HepG2 (cell line): Measurements from ENCODE around the gene SYTL3.
"Not testable (repeated sequence)": the region's sequence is repeated elsewhere in the genome, so short reads cannot be mapped to it uniquely, and the experiment has no call there.

Experiments used
- ARID2 ChIP-seq: sonication (generic); formaldehyde crosslinking; IDR thresholded peaks from 2 replicates; pipeline ENCODE4 v1.8.1; 2022; ENCODE audit warnings: mild to moderate bottlenecking, missing genetic modification reagents, borderline replicate concordance
- BHLHE40 ChIP-seq: IDR thresholded peaks from 2 replicates; pipeline ENCODE4 v1.6.1; 2011; ENCODE audit warnings: low read length, improper control_type of control experiment
- CTCF ChIP-seq: sonication (generic); formaldehyde crosslinking; IDR thresholded peaks from 2 replicates; pipeline ENCODE4 v1.5.0; 2020; ENCODE audit warnings: mild to moderate bottlenecking, missing genetic modification reagents, moderate library complexity
- EZH2 ChIP-seq: conservative IDR thresholded peaks from 2 replicates; pipeline ENCODE4 v1.6.1; 2012; ENCODE audit warnings: mild to moderate bottlenecking, low read depth, low read length, moderate library complexity
- KDM4B ChIP-seq: sonication (generic); formaldehyde crosslinking; IDR thresholded peaks from 2 replicates; pipeline ENCODE4 v1.4.0; 2020; ENCODE audit warnings: missing genetic modification reagents
- TGIF2 ChIP-seq: IDR thresholded peaks from 2 replicates; pipeline ENCODE4 v1.6.1; 2016; ENCODE audit warnings: control low read depth, missing compliant biosample characterization
- ZNF274 ChIP-seq: sonication (generic); formaldehyde crosslinking; IDR thresholded peaks from 2 replicates; pipeline ENCODE4 v1.5.1; 2020; ENCODE audit warnings: mild to moderate bottlenecking, missing genetic modification reagents
- ZNF891 ChIP-seq: sonication (generic); formaldehyde crosslinking; IDR thresholded peaks from 2 replicates; pipeline ENCODE4 v1.5.0; 2020; ENCODE audit warnings: mild to moderate bottlenecking, missing genetic modification reagents
- ZSCAN29 ChIP-seq: sonication (generic); formaldehyde crosslinking; conservative IDR thresholded peaks from 2 replicates; pipeline ENCODE4 v1.4.0; 2020; ENCODE audit warnings: mild to moderate bottlenecking, missing genetic modification reagents
- TF ChIP-seq, protein P1 (sequence below), 2 experiments: IDR thresholded peaks; 2 replicates each; pipeline ENCODE4 v1.6.1; 2011 to 2012; ENCODE audit warnings: low read length in 2 of 2, borderline replicate concordance in 1 of 2, low read depth in 1 of 2, mild to moderate bottlenecking in 1 of 2, moderate library complexity in 1 of 2

DNA sequence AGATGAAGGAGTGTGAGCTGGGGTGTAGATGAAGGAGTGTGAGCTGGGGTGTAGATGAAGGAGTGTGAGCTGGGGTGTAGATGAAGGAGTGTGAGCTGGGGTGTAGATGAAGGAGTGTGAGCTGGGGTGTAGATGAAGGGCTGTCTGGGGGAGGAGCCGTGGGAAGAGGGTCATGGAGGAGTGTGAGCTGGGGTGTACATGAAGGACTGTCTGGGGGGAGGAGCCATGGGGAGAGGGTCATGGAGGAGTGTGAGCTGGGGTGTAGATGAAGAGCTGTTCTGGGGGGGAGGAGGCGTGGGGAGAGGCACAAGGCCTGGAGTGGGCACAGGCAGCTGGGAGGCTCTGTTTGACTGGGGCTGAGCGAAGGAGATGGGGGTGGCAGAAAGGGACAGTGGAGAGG is 51.4 kb downstream of the SYTL3 start:
- TF ChIP-seq, protein P1, sequence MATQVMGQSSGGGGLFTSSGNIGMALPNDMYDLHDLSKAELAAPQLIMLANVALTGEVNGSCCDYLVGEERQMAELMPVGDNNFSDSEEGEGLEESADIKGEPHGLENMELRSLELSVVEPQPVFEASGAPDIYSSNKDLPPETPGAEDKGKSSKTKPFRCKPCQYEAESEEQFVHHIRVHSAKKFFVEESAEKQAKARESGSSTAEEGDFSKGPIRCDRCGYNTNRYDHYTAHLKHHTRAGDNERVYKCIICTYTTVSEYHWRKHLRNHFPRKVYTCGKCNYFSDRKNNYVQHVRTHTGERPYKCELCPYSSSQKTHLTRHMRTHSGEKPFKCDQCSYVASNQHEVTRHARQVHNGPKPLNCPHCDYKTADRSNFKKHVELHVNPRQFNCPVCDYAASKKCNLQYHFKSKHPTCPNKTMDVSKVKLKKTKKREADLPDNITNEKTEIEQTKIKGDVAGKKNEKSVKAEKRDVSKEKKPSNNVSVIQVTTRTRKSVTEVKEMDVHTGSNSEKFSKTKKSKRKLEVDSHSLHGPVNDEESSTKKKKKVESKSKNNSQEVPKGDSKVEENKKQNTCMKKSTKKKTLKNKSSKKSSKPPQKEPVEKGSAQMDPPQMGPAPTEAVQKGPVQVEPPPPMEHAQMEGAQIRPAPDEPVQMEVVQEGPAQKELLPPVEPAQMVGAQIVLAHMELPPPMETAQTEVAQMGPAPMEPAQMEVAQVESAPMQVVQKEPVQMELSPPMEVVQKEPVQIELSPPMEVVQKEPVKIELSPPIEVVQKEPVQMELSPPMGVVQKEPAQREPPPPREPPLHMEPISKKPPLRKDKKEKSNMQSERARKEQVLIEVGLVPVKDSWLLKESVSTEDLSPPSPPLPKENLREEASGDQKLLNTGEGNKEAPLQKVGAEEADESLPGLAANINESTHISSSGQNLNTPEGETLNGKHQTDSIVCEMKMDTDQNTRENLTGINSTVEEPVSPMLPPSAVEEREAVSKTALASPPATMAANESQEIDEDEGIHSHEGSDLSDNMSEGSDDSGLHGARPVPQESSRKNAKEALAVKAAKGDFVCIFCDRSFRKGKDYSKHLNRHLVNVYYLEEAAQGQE (IDR thresholded peaks at IDR 0.05; ENCODE audit: borderline replicate concordance in 1 of 2, low read depth in 1 of 2, low read length in 2 of 2): not testable (repeated sequence)
- TF ChIP-seq ZSCAN29; BHLHE40; ZNF891 (CRISPR knock-in tag); TGIF2 (CRISPR knock-in tag); CTCF (CRISPR knock-in tag); ZNF274; ARID2 (CRISPR knock-in tag); KDM4B (CRISPR knock-in tag); EZH2: not testable (repeated sequence)
